ENCODE results near the gene SLC35A5.

SLC35A5 gene

GRCh38 chr3:112572701-112573100 is 10.9 kb downstream of the SLC35A5 start:
- no peak for DNase-seq (ENCODE audit: low read depth)
- no peak overlapping the region for H3K4me3 ChIP-seq (ENCODE audit: low read depth, low read length)
- no peak for TF ChIP-seq CTCF (IDR thresholded peaks at IDR 0.05; ENCODE audit: low read depth, low read length, missing control alignments)

DNA sequence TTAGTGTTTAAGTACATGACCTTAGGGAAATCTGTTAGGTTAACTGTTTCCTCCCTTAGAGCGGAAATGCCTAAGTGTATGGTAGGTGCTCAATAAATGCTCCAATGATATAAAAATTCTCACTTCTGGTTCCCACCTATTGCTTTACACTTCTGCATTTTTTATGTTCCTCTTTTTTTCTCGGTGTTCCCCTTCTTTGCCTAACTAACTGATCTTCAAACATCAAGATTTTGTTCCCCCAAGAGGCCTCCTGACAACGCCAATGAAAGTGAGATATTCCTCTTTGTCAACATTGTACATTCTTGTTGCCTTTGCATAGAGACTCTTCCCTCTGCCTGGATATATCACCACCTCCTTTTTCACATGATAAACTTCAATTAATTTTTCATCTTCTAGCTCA is 17.4 kb downstream of the SLC35A5 start:
- H3K4me3 ChIP-seq (ENCODE audit: low read depth, low read length) = no peak overlapping the region
- no peak for TF ChIP-seq CTCF (IDR thresholded peaks at IDR 0.05; ENCODE audit: low read depth, low read length, missing control alignments)
- DNase-seq (ENCODE audit: low read depth) = no peak

DNA sequence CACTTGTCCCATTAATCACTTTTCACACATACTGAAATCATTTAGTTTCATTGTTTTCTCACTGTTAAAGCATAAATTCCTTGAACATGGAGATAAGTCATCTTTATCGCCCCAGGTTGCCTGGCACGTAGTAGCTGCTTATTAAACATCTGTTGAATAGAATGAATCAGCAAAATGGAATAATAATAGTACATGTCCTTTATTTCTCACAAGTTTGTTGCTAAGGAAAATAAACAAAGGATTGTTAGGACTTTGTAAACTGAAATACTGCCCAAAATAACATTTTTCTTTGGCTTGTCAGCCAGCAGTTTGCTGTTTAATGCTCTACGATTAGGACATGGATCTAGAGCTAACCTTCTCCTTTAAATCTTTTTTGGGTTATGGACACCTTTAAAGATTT is 17.9 kb downstream of the SLC35A5 start:
- no peak for DNase-seq (ENCODE audit: low read depth)
- H3K4me3 ChIP-seq (ENCODE audit: low read depth, low read length) = no peak overlapping the region
- TF ChIP-seq CTCF (IDR thresholded peaks at IDR 0.05; ENCODE audit: low read depth, low read length, missing control alignments) = no peak

DNA sequence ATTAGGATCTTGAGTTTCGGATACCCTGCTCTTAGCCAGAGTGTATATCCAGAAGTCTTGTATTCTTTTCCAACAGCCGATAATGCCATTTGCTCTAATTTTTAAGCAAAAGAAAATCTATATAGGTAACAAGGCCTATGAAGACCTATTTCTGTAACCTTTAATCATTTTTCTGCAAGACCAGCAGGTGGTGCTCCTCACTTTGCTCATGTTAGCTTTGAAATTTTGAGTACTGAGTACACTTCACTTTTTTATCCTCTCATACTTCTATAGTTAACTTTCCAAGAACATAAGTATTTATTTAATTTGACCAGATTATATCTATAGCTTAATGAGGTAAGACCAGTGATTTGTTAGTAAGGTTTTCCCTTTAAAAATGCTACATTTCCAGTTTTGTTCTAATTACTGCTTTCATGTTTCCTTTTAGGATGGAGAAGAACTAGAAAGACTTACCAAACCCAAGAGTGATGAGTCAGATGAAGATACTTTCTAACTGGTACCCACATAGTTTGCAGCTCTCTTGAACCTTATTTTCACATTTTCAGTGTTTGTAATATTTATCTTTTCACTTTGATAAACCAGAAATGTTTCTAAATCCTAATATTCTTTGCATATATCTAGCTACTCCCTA is 20.5 kb downstream of the SLC35A5 start:
- TF ChIP-seq CTCF (IDR thresholded peaks at IDR 0.05; ENCODE audit: low read depth, low read length, missing control alignments) = peak; percentile 59
- no peak for DNase-seq (ENCODE audit: low read depth)
- H3K4me3 ChIP-seq (ENCODE audit: low read depth, low read length) = no peak overlapping the region

DNA sequence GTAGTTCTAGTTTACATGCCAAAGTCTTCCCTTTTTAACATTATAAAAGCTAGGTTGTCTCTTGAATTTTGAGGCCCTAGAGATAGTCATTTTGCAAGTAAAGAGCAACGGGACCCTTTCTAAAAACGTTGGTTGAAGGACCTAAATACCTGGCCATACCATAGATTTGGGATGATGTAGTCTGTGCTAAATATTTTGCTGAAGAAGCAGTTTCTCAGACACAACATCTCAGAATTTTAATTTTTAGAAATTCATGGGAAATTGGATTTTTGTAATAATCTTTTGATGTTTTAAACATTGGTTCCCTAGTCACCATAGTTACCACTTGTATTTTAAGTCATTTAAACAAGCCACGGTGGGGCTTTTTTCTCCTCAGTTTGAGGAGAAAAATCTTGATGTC is 21.3 kb downstream of the SLC35A5 start:
- H3K4me3 ChIP-seq (ENCODE audit: low read depth, low read length) = no peak overlapping the region
- no peak for TF ChIP-seq CTCF (IDR thresholded peaks at IDR 0.05; ENCODE audit: low read depth, low read length, missing control alignments)
- no peak for DNase-seq (ENCODE audit: low read depth)

- no peak for DNase-seq (ENCODE audit: low read depth)
- no peak for TF ChIP-seq CTCF (IDR thresholded peaks at IDR 0.05; ENCODE audit: low read depth, low read length, missing control alignments)
- H3K4me3 ChIP-seq (ENCODE audit: low read depth, low read length) = no peak overlapping the region
Measured at GRCh38 chr3:112585782-112586181, 23.9 kb downstream of the SLC35A5 start.

- TF ChIP-seq CTCF (IDR thresholded peaks at IDR 0.05; ENCODE audit: low read depth, low read length, missing control alignments) = no peak
- H3K4me3 ChIP-seq (ENCODE audit: low read depth, low read length) = no peak overlapping the region
- DNase-seq (ENCODE audit: low read depth) = no peak
Measured at GRCh38 chr3:112587336-112587735, 25.5 kb downstream of the SLC35A5 start.

Measured in GM12864 (cell line).